Non-pigmented ciliary epithelial cell (primary cell): ENCODE measurements around the gene DOCK2.

ENCODE experiments used
- DNase-seq: peaks from one replicate; pipeline ENCODE4 v3.0.0-alpha.2; 2010; ENCODE audit warnings: low read depth

DOCK2 gene

DNA sequence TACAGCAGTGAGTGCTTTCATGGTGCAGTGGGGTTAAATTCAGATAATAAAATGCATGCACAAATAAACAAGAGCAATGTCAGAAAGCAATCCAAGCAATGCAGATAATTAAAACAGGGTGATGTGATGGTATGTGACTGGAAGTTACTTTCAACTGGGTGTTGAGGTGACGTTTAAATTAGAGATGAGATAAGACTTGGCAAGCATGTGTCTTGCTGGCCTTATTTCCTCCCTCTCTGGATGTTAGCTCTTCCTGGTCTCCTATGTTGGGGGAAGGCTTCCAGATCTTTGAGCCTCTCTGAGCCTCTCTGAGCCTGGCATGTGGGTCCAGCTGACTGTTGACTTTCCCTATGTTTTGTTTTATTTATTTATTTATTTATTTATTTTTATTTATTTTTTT, 54.4 kb downstream of the DOCK2 start:
- DNase-seq = no peak

GRCh38 chr5:169694091-169694625, 57.1 kb downstream of the DOCK2 start:
- DNase-seq = no peak

- no peak for DNase-seq
Observed at GRCh38 chr5:169695025-169695625, 58.0 kb downstream of the DOCK2 start.

- peak; percentile 98 for DNase-seq
Observed at GRCh38 chr5:169695919-169696490, 58.9 kb downstream of the DOCK2 start.

- no peak for DNase-seq
Observed at GRCh38 chr5:169696621-169697510, 59.8 kb downstream of the DOCK2 start.

GRCh38 chr5:169697511-169697890, 60.4 kb downstream of the DOCK2 start:
- DNase-seq = no peak

- no peak for DNase-seq
Observed at GRCh38 chr5:169697976-169698375, 60.9 kb downstream of the DOCK2 start.

DNA sequence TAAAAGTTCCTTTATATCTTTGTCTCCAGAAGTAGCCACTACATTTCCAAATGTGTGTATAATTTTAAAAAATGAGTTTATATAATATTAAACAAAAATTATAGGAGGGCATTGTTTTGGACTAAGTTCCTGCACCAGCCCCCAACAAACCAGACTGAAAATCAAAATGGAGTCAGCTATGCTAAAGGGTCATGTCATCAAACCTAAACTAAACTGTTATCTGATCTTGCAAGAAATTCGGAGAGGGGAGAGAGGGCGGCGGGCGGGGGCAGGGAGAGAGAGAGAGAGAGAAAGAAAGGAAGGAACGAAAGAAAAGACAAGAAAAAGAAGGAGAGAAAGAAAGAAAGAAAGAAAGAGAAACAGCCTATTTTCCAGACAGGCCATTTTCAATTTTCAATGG, 63.5 kb downstream of the DOCK2 start:
- DNase-seq = no peak

DNA sequence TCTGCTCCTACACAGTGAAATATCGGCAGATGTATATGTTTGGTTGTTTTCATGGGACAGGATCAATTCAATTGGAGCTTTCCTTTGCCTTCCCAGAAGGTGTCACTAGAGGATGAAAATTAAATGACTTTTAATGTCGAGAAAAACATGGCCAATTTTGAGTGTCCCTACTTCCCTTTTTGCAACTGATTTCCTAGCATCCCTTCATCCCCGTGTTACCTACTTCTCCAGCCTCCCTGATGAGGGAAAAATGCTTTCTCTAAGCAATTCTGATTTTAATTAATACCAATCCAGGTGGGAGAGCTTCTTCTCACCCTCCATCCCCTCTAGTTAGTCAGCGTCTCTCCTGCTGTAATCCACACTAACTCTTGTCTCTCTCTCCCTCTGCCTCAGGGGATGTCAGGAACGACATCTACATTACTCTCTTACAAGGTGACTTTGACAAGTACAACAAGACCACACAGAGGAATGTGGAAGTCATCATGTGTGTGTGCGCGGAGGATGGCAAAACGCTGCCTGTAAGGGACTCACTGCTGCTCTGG, 64.9 kb downstream of the DOCK2 start:
- no peak for DNase-seq

- DNase-seq = no peak
Observed at GRCh38 chr5:169702693-169703481, 65.8 kb downstream of the DOCK2 start.

- no peak for DNase-seq
Observed at GRCh38 chr5:169703813-169704212, 66.7 kb downstream of the DOCK2 start.

DNA sequence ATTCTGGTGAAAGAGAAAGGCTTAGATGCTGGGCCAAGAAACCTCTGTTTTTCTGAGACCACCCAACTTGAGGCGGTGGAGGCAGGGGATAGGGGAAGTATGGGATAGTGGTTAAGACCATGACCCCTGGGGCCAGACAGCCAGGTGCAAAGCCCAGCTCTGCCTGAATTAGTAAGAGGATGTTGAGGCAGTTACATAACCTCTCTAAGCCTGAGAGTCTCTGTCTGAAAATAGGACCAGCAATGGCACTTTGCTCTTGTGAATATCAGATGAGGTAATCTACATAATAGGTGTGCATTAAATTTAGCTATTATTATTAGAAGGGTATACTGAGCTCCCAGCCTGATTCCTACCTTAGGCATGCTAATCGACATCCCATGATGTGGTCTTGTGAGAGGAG, 68.2 kb downstream of the DOCK2 start:
- DNase-seq = no peak

GRCh38 chr5:169706071-169706470, 69.0 kb downstream of the DOCK2 start:
- no peak for DNase-seq

DNA sequence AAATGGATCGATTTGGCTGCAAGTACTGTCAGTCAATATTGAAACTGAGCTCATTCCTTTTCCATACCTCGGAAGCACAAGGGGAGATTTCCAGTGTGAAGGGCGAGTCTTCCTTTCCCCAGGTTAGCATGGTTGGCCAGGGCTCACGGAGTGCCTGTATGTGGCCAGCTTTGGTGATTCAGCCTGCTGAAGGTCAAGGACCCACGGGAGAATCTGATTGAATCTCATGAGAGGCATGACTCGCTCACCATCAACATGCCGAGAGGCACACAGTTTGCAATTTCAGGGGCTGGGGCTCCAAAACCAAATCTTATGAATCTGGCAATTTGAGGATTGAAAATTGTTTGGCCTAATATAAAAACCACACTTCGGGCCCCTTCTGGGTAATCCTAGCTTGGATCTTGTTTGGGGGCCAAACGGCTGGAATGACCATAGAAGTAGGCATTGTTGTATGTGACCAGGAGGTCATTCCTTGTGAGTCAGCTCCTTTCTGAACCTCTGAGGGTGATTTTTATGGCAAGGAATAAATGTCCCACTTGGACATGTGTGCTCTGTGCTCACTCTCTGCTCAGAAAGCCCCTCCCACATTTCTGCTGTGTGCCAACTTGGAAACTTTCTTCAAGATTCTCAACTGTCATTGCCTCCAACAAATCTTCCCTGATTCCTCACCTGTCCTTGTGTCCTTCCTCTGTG, 69.8 kb downstream of the DOCK2 start:
- DNase-seq = no peak

- no peak for DNase-seq
Observed at GRCh38 chr5:169707686-169708085, 70.6 kb downstream of the DOCK2 start.

- no peak for DNase-seq
Observed at GRCh38 chr5:169710675-169711074, 73.6 kb downstream of the DOCK2 start.

DNA sequence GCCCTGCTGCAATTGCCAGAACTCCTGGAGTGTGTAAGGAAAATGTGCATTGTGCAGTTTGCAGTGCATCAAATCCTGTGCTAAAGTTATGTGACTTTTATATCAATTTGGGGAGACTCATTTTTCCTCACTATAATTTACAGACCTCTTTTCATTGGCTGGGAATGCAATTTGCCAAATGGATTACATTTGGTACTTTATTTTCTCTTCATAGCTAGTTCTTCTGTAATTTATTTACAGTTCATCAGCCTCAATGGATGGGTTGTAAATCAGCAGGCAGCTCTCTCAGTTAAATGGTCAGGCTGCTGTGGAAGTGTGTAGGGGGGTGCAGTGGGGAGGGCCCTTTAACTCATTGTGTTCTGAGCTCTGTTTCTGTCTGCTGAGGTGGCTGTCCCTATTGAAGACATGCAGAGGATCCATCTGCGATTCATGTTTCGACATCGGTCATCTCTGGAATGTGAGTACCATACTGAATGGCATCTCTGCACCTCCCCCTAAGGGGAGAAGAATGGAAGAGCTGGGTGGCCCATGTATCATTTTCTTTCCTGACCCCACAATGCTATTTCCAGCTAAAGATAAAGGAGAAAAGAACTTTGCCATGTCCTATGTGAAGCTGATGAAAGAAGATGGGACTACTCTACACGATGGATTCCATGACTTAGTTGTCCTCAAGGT, 74.6 kb downstream of the DOCK2 start:
- DNase-seq = no peak

DNA sequence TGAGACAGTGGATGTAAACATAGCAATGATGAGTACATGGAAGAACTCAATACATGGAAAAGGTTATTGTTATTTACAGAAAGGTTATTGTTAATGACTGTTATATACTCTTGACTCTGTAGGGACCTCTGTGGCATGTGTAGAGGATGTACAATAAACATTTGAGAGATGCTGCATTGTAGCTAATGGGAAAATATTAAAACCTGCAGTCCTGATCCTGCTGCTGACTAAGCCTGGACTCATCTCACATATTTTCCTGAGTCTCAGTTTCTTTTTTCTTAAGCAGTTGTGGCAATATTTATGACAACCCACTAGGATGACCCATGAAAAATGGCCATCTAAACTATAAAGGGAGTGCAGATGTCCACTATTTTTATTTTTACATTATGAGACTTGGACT, 75.4 kb downstream of the DOCK2 start:
- DNase-seq = no peak

GRCh38 chr5:169716287-169716686, 79.2 kb downstream of the DOCK2 start:
- no peak for DNase-seq

DNA sequence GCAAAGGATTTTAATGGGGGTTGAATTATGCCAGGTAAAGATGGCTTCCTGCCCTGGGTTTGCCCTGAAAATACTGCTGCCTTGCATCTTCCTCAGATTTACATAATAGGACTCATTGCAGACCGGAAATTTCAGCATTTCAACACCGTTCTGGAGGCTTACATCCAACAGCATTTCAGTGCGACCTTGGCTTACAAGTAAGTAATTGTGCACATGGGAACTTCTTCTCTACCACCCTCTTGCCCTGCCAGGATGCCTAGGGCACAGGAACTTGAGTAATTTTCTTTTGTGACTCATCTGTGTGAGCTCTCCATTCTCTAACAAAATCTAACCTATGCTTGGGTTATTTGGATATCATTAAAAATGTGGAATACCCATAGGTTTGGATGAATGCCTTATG, 80.2 kb downstream of the DOCK2 start:
- no peak for DNase-seq
